Mesenchymal stem cell (in vitro differentiated cells and primary cell): Measurements from ENCODE around the gene S100A4.

ENCODE experiments used
- DNase-seq: peaks from one replicate; pipeline ENCODE4 v3.0.0-alpha.2; 2013
- H2AFZ ChIP-seq: one replicate; pipeline ENCODE4 v1.6.1; 2013; ENCODE audit warnings: low read depth, mild to moderate bottlenecking, control low read depth, inconsistent platforms, low read length, moderate library complexity
- H2AK5ac ChIP-seq: 2 replicates; pipeline ENCODE4 v1.6.1; 2013; ENCODE audit warnings: low read length, moderate library complexity, mild to moderate bottlenecking, inconsistent platforms; ENCODE audit not compliant: severe bottlenecking
- H2BK120ac ChIP-seq: one replicate; pipeline ENCODE4 v1.6.1; 2013; ENCODE audit warnings: low read depth, mild to moderate bottlenecking, inconsistent platforms, low read length, moderate library complexity
- H2BK12ac ChIP-seq, 2 experiments: one replicate each; pipeline ENCODE4 v1.6.1; 2013; ENCODE audit warnings: inconsistent platforms in 2 of 2, low read length in 2 of 2, mild to moderate bottlenecking in 2 of 2, moderate library complexity in 2 of 2, control low read depth in 1 of 2
- H2BK15ac ChIP-seq: one replicate; pipeline ENCODE4 v1.6.1; 2013; ENCODE audit warnings: mild to moderate bottlenecking, low read depth, inconsistent platforms; ENCODE audit not compliant: poor library complexity, severe bottlenecking
- H2BK5ac ChIP-seq: 2 replicates; pipeline ENCODE4 v1.6.1; 2013; ENCODE audit warnings: low read depth, mild to moderate bottlenecking, low read length, control low read depth, inconsistent platforms; ENCODE audit not compliant: poor library complexity, severe bottlenecking
- H3K14ac ChIP-seq, 2 experiments: one replicate each; pipeline ENCODE4 v1.6.1; 2013; ENCODE audit warnings: inconsistent platforms in 2 of 2, low read length in 2 of 2, control low read depth in 1 of 2, mild to moderate bottlenecking in 1 of 2, moderate library complexity in 1 of 2
- H3K18ac ChIP-seq, 2 experiments: one replicate each; pipeline ENCODE4 v1.6.1; 2013; ENCODE audit warnings: inconsistent platforms in 2 of 2, low read length in 2 of 2, control low read depth in 1 of 2, low read depth in 1 of 2, mild to moderate bottlenecking in 1 of 2
- H3K23ac ChIP-seq, 2 experiments: one replicate each; pipeline ENCODE4 v1.6.1; 2013; ENCODE audit warnings: inconsistent platforms in 2 of 2, low read length in 2 of 2, mild to moderate bottlenecking in 2 of 2, moderate library complexity in 2 of 2, control low read depth in 1 of 2
- H3K27ac ChIP-seq: 2 replicates; pipeline ENCODE4 v1.5.1; 2013; ENCODE audit warnings: mild to moderate bottlenecking, moderate library complexity, low read length, control low read depth, inconsistent platforms; ENCODE audit not compliant: poor library complexity, severe bottlenecking
- H3K27me3 ChIP-seq, 2 experiments: 2 replicates each; pipeline versions ENCODE4 v1.6.1 to v1.7.0; 2013; ENCODE audit warnings: low read length in 2 of 2, mild to moderate bottlenecking in 2 of 2, moderate library complexity in 2 of 2, control low read depth in 1 of 2, inconsistent platforms in 1 of 2; ENCODE audit not compliant: control insufficient read depth in 1 of 2, insufficient read depth in 1 of 2
- H3K36me3 ChIP-seq, 2 experiments: 2 replicates each; pipeline versions ENCODE4 v1.6.1 to v1.7.0; 2013; ENCODE audit warnings: low read length in 2 of 2, control low read depth in 1 of 2, inconsistent platforms in 1 of 2, low read depth in 1 of 2, mild to moderate bottlenecking in 1 of 2; ENCODE audit not compliant: insufficient read depth in 2 of 2, control insufficient read depth in 1 of 2
- H3K4ac ChIP-seq, 2 experiments: one replicate each; pipeline ENCODE4 v1.6.1; 2013; ENCODE audit warnings: inconsistent platforms in 2 of 2, low read length in 2 of 2, mild to moderate bottlenecking in 2 of 2, moderate library complexity in 2 of 2, control low read depth in 1 of 2, low read depth in 1 of 2
- H3K4me1 ChIP-seq: 2 replicates; pipeline ENCODE4 v1.6.1; 2013; ENCODE audit warnings: low read depth, low read length, control low read depth; ENCODE audit not compliant: control insufficient read depth, insufficient read depth
- H3K4me2 ChIP-seq: 2 replicates; pipeline ENCODE4 v1.6.1; 2013; ENCODE audit warnings: low read length, mild to moderate bottlenecking, inconsistent platforms; ENCODE audit not compliant: poor library complexity, severe bottlenecking
- H3K4me3 ChIP-seq, 2 experiments: 2 replicates each; pipeline versions ENCODE4 v1.5.1 to v1.7.0; 2013; ENCODE audit warnings: low read length in 2 of 2, mild to moderate bottlenecking in 2 of 2, control low read depth in 1 of 2, low read depth in 1 of 2; ENCODE audit not compliant: insufficient read depth in 1 of 2
- H3K79me1 ChIP-seq: replicated peaks from 2 replicates; pipeline ENCODE4 v1.6.1; 2013; ENCODE audit warnings: mild to moderate bottlenecking, control low read depth, low read length, inconsistent platforms; ENCODE audit not compliant: poor library complexity, severe bottlenecking
- H3K9ac ChIP-seq: 2 replicates; pipeline ENCODE4 v1.7.0; 2013; ENCODE audit warnings: mild to moderate bottlenecking, low read length, moderate library complexity
- H3K9me3 ChIP-seq: 2 replicates; pipeline ENCODE4 v1.7.0; 2013; ENCODE audit warnings: mild to moderate bottlenecking, low read length; ENCODE audit not compliant: control insufficient read depth
- H4K8ac ChIP-seq: one replicate; pipeline ENCODE4 v1.6.1; 2013; ENCODE audit warnings: inconsistent platforms, mild to moderate bottlenecking, low read length, moderate library complexity
- H4K91ac ChIP-seq: one replicate; pipeline ENCODE4 v1.6.1; 2013; ENCODE audit warnings: mild to moderate bottlenecking, low read length, inconsistent platforms
- WGBS: methylation state at CpG from one replicate; pipeline ENCODE4 v1.1.7; 2013; ENCODE audit warnings: mixed read lengths; 5-methylcytosine and 5-hydroxymethylcytosine counted together

S100A4 gene

GRCh38 chr1:153536012-153536670, 9.5 kb downstream of the S100A4 start:
- Histone ChIP-seq H2BK5ac (no peak overlapping the region), H2BK120ac (peak overlapping the region; percentile 35), H3K27me3 (no peaks in the 10 kb centered on the region), H3K9me3 (no peaks in the 10 kb centered on the region), H3K79me1 (peaks cover 2% of the 10 kb centered on the region), H3K4me2 (peak overlapping the region; percentile 14), H3K23ac (no peak overlapping the region), H2AK5ac (peak overlapping the region; percentile 67), H3K4ac (peak overlapping the region in 1 of 2 experiments; percentile 7), H3K14ac (no peak overlapping the region), H2AFZ (no peak overlapping the region), H3K27ac (peak overlapping the region; percentile 0), H3K4me3 (peak overlapping the region; percentile 68 to 97), H3K4me1 (peaks cover 53% of the 10 kb centered on the region), H3K9ac (peak overlapping the region; percentile 98), H3K36me3 (peaks cover 8 to 13% of the 10 kb centered on the region in 2 experiments), H4K8ac (peak overlapping the region; percentile 64), H4K91ac (peak overlapping the region; percentile 12), H2BK15ac (peak overlapping the region; percentile 44), H3K18ac (peak overlapping the region in 1 of 2 experiments; percentile 96), H2BK12ac (peak overlapping the region in 1 of 2 experiments; percentile 59)
- peak; percentile 88 for DNase-seq
- 66% methylated on average over 31 of the region's 38 CpGs for WGBS

DNA sequence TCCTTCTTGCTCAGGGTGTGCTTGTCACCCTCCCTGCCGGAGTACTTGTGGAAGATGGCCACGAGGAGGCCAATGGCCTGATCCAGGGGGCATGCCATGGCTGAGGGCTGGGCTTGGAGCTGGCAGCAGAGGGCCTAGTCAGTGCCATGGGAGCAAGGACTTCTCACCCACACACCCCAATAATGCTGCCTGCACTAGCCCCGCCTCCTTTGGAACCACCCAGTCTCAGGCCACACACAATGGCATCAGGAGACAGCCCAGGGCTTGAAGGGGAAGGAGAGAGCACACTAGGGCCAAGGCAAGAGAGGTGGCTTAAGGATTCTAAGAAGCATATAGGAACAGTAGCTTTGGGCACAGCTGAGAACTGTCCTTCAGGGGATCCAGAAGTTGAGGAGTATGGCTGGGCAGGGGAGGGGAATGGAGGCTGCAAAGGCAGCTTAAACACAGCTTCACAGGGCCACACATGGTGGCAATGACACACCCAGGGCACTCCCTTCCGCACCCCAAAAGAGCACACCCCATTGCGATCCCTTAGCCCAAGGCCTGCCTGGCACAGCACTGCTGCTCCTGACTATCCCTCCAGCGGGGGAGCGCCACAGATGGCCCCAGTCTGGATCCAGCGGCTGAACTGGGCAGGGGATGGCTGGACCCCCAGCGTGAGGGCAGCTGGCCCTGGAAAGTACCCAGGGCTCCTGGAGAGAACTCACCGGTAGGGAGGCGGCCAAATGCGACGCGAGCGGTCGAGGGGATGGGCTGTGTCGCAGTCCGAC, 10.2 kb downstream of the S100A4 start, which contains the start of gene S100A6:
TSS of gene S100A6 (minus strand) at position 750 of the 770 bp plus-strand sequence. CDS start at position 98, 652 bp downstream.
- Histone ChIP-seq H3K9me3 (no peaks in the 10 kb centered on the region), H3K79me1 (peaks cover 2% of the 10 kb centered on the region), H2AFZ (no peak within 1 kb of the TSS), H3K27ac (peak within 1 kb of the TSS; percentile 98), H4K91ac (peak within 1 kb of the TSS; percentile 91), H3K4me1 (peaks cover 47% of the 10 kb centered on the region), H3K27me3 (no peaks in the 10 kb centered on the region), H3K4me3 (peak within 1 kb of the TSS; percentile 68 to 97), H2BK15ac (peak within 1 kb of the TSS; percentile 80), H2BK5ac (peak within 1 kb of the TSS; percentile 26), H2BK12ac (peak within 1 kb of the TSS; percentile 59 to 86), H3K36me3 (peaks cover 8 to 13% of the 10 kb centered on the region in 2 experiments), H3K18ac (peak within 1 kb of the TSS; percentile 85 to 96), H3K4me2 (peak within 1 kb of the TSS; percentile 60), H4K8ac (peak within 1 kb of the TSS; percentile 97), H3K23ac (peak within 1 kb of the TSS; percentile 10 to 37), H3K14ac (peak within 1 kb of the TSS in 1 of 2 experiments; percentile 2), H2AK5ac (peak within 1 kb of the TSS; percentile 94), H3K9ac (peak within 1 kb of the TSS; percentile 98), H3K4ac (peak within 1 kb of the TSS; percentile 77 to 82), H2BK120ac (peak within 1 kb of the TSS; percentile 62)
- 70% methylated on average over 15 of the region's 18 CpGs for WGBS
- peak; percentile 34 for DNase-seq

GRCh38 chr1:153534925-153535241, 10.7 kb downstream of the S100A4 start:
- no peak for DNase-seq
- WGBS, result 80% methylated on average over 3 of the region's 3 CpGs
- peak overlapping the region; percentile 26 for H2BK5ac ChIP-seq
- H2BK15ac ChIP-seq, result peak overlapping the region; percentile 26
- H3K18ac ChIP-seq, result peak overlapping the region; percentile 44 to 73
- H3K27me3 ChIP-seq, result no peaks in the 10 kb centered on the region
- H3K79me1 ChIP-seq, result peaks cover 2% of the 10 kb centered on the region
- peak overlapping the region; percentile 50 for H4K8ac ChIP-seq
- peak overlapping the region; percentile 26 to 86 for H2BK12ac ChIP-seq
- H3K9me3 ChIP-seq, result no peaks in the 10 kb centered on the region
- peak overlapping the region; percentile 78 for H2AK5ac ChIP-seq
- H3K4me1 ChIP-seq, result peaks cover 42% of the 10 kb centered on the region
- peak overlapping the region; percentile 62 for H2BK120ac ChIP-seq
- no peak overlapping the region for H3K14ac ChIP-seq
- H3K4me2 ChIP-seq, result peak overlapping the region; percentile 60
- peak overlapping the region; percentile 98 for H3K27ac ChIP-seq
- H2AFZ ChIP-seq, result no peak overlapping the region
- peak overlapping the region; percentile 91 for H4K91ac ChIP-seq
- H3K9ac ChIP-seq, result peak overlapping the region; percentile 98
- peaks cover 8 to 13% of the 10 kb centered on the region in 2 experiments for H3K36me3 ChIP-seq
- peak overlapping the region in 1 of 2 experiments; percentile 37 for H3K23ac ChIP-seq
- H3K4me3 ChIP-seq, result peak overlapping the region; percentile 68 to 97
- H3K4ac ChIP-seq, result peak overlapping the region; percentile 10 to 82
